Measurements from ENCODE around the gene PODN.

- TF ChIP-seq, protein P1, sequence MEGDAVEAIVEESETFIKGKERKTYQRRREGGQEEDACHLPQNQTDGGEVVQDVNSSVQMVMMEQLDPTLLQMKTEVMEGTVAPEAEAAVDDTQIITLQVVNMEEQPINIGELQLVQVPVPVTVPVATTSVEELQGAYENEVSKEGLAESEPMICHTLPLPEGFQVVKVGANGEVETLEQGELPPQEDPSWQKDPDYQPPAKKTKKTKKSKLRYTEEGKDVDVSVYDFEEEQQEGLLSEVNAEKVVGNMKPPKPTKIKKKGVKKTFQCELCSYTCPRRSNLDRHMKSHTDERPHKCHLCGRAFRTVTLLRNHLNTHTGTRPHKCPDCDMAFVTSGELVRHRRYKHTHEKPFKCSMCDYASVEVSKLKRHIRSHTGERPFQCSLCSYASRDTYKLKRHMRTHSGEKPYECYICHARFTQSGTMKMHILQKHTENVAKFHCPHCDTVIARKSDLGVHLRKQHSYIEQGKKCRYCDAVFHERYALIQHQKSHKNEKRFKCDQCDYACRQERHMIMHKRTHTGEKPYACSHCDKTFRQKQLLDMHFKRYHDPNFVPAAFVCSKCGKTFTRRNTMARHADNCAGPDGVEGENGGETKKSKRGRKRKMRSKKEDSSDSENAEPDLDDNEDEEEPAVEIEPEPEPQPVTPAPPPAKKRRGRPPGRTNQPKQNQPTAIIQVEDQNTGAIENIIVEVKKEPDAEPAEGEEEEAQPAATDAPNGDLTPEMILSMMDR (IDR thresholded peaks at IDR 0.05) = no peak
- no peak for TF ChIP-seq POLR2A (IDR thresholded peaks at IDR 0.05)
These were observed 53.6 kb downstream of the PODN start for GRCh38 chr1:53115403-53116306.
